ENCODE results near the gene KIRREL1.

GRCh38 chr1:157995583-157996169 is 2.2 kb downstream of the KIRREL1 start:
- TF ChIP-seq CTCF (IDR thresholded peaks at IDR 0.05), result no peak
- TF ChIP-seq POLR2A (IDR thresholded peaks at IDR 0.05), result no peak
- TF ChIP-seq POLR2AphosphoS5 (IDR thresholded peaks at IDR 0.05), result no peak
